CD4-positive, alpha-beta memory T cell (primary cell): Measurements from ENCODE around the gene CCDC127. TPM values are rescaled to one million over a fixed set of nuclear protein-coding genes. Genes with fewer than 3 reads are reported as not detected.
"Not testable (repeated sequence)": the region's sequence is repeated elsewhere in the genome, so short reads cannot be mapped to it uniquely, and the experiment has no call there.

ENCODE experiments used
- CTCF ChIA-PET: fragments of 350-600 bp; sonication (Branson Sonifier 250); formaldehyde crosslinking; loops from one replicate; lab custom pipeline; 2021; ENCODE audit warnings: inconsistent platforms; ENCODE audit not compliant: partially characterized antibody; lab: Charles Lee
- POLR2A ChIA-PET: fragments of 350-600 bp; sonication (Branson Sonifier 250); formaldehyde crosslinking; loops from one replicate; lab custom pipeline; 2021; ENCODE audit not compliant: partially characterized antibody; lab: Charles Lee
- DNase-seq, 5 donors: peaks; one replicate each; pipeline versions ENCODE4 v3.0.0 to v3.0.0-alpha.2; 2020 to 2022; ENCODE audit warnings: mixed read lengths in 1 of 5
- H3K27ac ChIP-seq: one replicate; pipeline ENCODE4 v1.7.0; 2013; ENCODE audit warnings: low read depth, low read length
- H3K27me3 ChIP-seq: 2 replicates; pipeline ENCODE4 v1.7.0; 2013; ENCODE audit warnings: mild to moderate bottlenecking, low read length, moderate library complexity; ENCODE audit not compliant: insufficient read depth
- H3K36me3 ChIP-seq: 2 replicates; pipeline ENCODE4 v1.7.0; 2013; ENCODE audit warnings: mild to moderate bottlenecking, low read length, moderate library complexity; ENCODE audit not compliant: insufficient read depth
- H3K4me1 ChIP-seq: 2 replicates; pipeline ENCODE4 v1.7.0; 2013; ENCODE audit warnings: mild to moderate bottlenecking, low read length, moderate library complexity; ENCODE audit not compliant: insufficient read depth
- H3K4me3 ChIP-seq, 2 donors: one replicate each; pipeline ENCODE4 v1.7.0; 2013; ENCODE audit warnings: low read length in 2 of 2, mild to moderate bottlenecking in 1 of 2
- H3K9me3 ChIP-seq, 2 donors: one replicate each; pipeline ENCODE4 v1.7.0; 2013; ENCODE audit warnings: low read length in 2 of 2, control low read depth in 1 of 2; ENCODE audit not compliant: control insufficient read depth in 1 of 2
- H3K27ac Mint-ChIP-seq, 7 donors: one replicate each; pipeline ENCODE4 v1.8.0; 2020 to 2021; ENCODE audit warnings: mixed read lengths in 7 of 7, mild to moderate bottlenecking in 6 of 7, inconsistent platforms in 3 of 7, moderate library complexity in 3 of 7
- H3K27me3 Mint-ChIP-seq, 2 donors: one replicate each; pipeline ENCODE4 v1.8.0; 2020 to 2021; ENCODE audit warnings: mixed read lengths in 2 of 2
- H3K36me3 Mint-ChIP-seq, 2 donors: one replicate each; pipeline ENCODE4 v1.8.0; 2020 to 2021; ENCODE audit warnings: mixed read lengths in 2 of 2, inconsistent platforms in 1 of 2, mild to moderate bottlenecking in 1 of 2
- H3K4me1 Mint-ChIP-seq, 4 donors: one replicate each; pipeline ENCODE4 v1.8.0; 2020 to 2021; ENCODE audit warnings: mixed read lengths in 4 of 4, mild to moderate bottlenecking in 1 of 4
- H3K4me3 Mint-ChIP-seq, 8 donors: one replicate each; pipeline ENCODE4 v1.8.0; 2020 to 2021; ENCODE audit warnings: mixed read lengths in 8 of 8, mild to moderate bottlenecking in 7 of 8, moderate library complexity in 6 of 8, inconsistent platforms in 3 of 8
- H3K9me3 Mint-ChIP-seq, 8 donors: one replicate each; pipeline ENCODE4 v1.8.0; 2020 to 2021; ENCODE audit warnings: mixed read lengths in 8 of 8, mild to moderate bottlenecking in 5 of 8, inconsistent platforms in 3 of 8, moderate library complexity in 1 of 8
- intact Hi-C: fragments of 100-400 bp; cut with micrococcal nuclease; formaldehyde crosslinking; loops from one replicate; pipeline ENCODE4 v1.15.1; 2023
- polyA plus RNA-seq, 2 donors: library from polyadenylated mRNA; unstranded; fragments of 300-500 nt; fragmentation: Illumina TruSeq; gene quantifications; one replicate each; pipeline ENCODE4 v1.2.3, GENCODE V29; 2021
- total RNA-seq, 2 experiments: library from RNA; stranded (reverse); gene quantifications; one replicate each; pipeline ENCODE4 v1.2.3, GENCODE V29; 2021

Gene CCDC127
- total and polyA plus RNA-seq, 4 experiments from 2014 or later: 2.9 to 7.7 (median 5.9) TPM

GRCh38 chr5:234450-234849, 16.5 kb upstream of the CCDC127 start:
- Mint-ChIP-seq H3K27me3 (no peaks in the 10 kb centered on the region), H3K9me3 (no peaks in the 10 kb centered on the region), H3K27ac (no peak overlapping the region), H3K4me3 (no peak overlapping the region), H3K36me3 (peaks cover 30 to 69% of the 10 kb centered on the region in 2 donors), H3K4me1 (no peaks in the 10 kb centered on the region)
- Histone ChIP-seq H3K36me3 (peaks cover 34% of the 10 kb centered on the region), H3K9me3 (no peaks in the 10 kb centered on the region), H3K4me1 (no peaks in the 10 kb centered on the region), H3K4me3 (no peak overlapping the region), H3K27ac (no peak overlapping the region), H3K27me3 (no peaks in the 10 kb centered on the region)
- ChIA-PET POLR2A (interaction anchor here (0.7 kb wide), 1 partner anchor 47 kb away, joined by 3 read pairs; no protein-coding TSS in a partner anchor), CTCF (no interaction called here)
- no peak for DNase-seq
- intact Hi-C loops: loop anchor here (10.0 kb wide), 1 partner anchor 1360 kb away; no protein-coding TSS in a partner anchor

- peaks cover 40 to 74% of the 10 kb centered on the region in 2 donors for H3K36me3 Mint-ChIP-seq
- H3K4me1 Mint-ChIP-seq, H3K9me3 ChIP-seq, H3K4me3 ChIP-seq, H3K4me1 ChIP-seq, CTCF ChIA-PET, DNase-seq, H3K27ac Mint-ChIP-seq, H3K27me3 ChIP-seq, H3K27me3 Mint-ChIP-seq, H3K9me3 Mint-ChIP-seq, H3K27ac ChIP-seq, H3K4me3 Mint-ChIP-seq: not testable (repeated sequence)
- H3K36me3 ChIP-seq: peaks cover 40% of the 10 kb centered on the region
- POLR2A ChIA-PET: interaction anchor here (0.8 to 1.2 kb wide), 2 partner anchors 9 to 38 kb away, joined by 3 read pairs; partner anchors contain the start of gene PDCD6
- intact Hi-C loops: loop anchor here (10.0 kb wide), 1 partner anchor 1361 kb away; no protein-coding TSS in a partner anchor
These were observed 15.5 kb upstream of the CCDC127 start for GRCh38 chr5:233426-233825.

- POLR2A ChIA-PET: interaction anchor here (1.1 kb wide), 1 partner anchor 13 kb away, joined by 3 read pairs; the partner anchor contains the start of genes CCDC127 and SDHA
- peak overlapping the region in 1 of 7 donors; percentile 46 for H3K27ac Mint-ChIP-seq
- no peaks in the 10 kb centered on the region for H3K9me3 Mint-ChIP-seq
- Histone ChIP-seq H3K9me3 (no peaks in the 10 kb centered on the region), H3K27ac (no peak overlapping the region), H3K27me3 (no peaks in the 10 kb centered on the region), H3K4me3 (no peak overlapping the region), H3K36me3 (peaks cover 43% of the 10 kb centered on the region), H3K4me1 (no peaks in the 10 kb centered on the region)
- intact Hi-C loops: loop anchor here (10.0 kb wide), 1 partner anchor 1363 kb away; no protein-coding TSS in a partner anchor
- H3K36me3 Mint-ChIP-seq: peaks cover 47 to 79% of the 10 kb centered on the region in 2 donors
- H3K4me1 Mint-ChIP-seq: peaks cover 0 to 2% (median 0%) of the 10 kb centered on the region in 4 donors
- DNase-seq: no peak
- CTCF ChIA-PET: no interaction called here
- H3K27me3 Mint-ChIP-seq: no peaks in the 10 kb centered on the region
- no peak overlapping the region for H3K4me3 Mint-ChIP-seq
These were observed 13.7 kb upstream of the CCDC127 start for GRCh38 chr5:231661-232060.

GRCh38 chr5:230711-231110, 12.8 kb upstream of the CCDC127 start:
- Mint-ChIP-seq H3K27me3 (no peaks in the 10 kb centered on the region), H3K4me3 (no peak overlapping the region), H3K9me3 (no peaks in the 10 kb centered on the region), H3K27ac (no peak overlapping the region), H3K4me1 (peaks cover 0 to 3% (median 2%) of the 10 kb centered on the region in 4 donors), H3K36me3 (peaks cover 47 to 77% of the 10 kb centered on the region in 2 donors)
- no peak for DNase-seq
- no peaks in the 10 kb centered on the region for H3K27me3 ChIP-seq
- no peaks in the 10 kb centered on the region for H3K9me3 ChIP-seq
- ChIA-PET POLR2A (no interaction called here), CTCF (no interaction called here)
- no peak overlapping the region for H3K4me3 ChIP-seq
- no peaks in the 10 kb centered on the region for H3K4me1 ChIP-seq
- intact Hi-C loops: loop anchor here (10.0 kb wide), 1 partner anchor 1364 kb away; no protein-coding TSS in a partner anchor
- H3K27ac ChIP-seq: no peak overlapping the region
- peaks cover 51% of the 10 kb centered on the region for H3K36me3 ChIP-seq

- CTCF ChIA-PET: no interaction called here
- Histone ChIP-seq H3K27me3 (no peaks in the 10 kb centered on the region), H3K36me3 (peaks cover 59% of the 10 kb centered on the region), H3K4me3 (no peak overlapping the region), H3K27ac (no peak overlapping the region), H3K4me1 (no peaks in the 10 kb centered on the region), H3K9me3 (no peaks in the 10 kb centered on the region)
- Mint-ChIP-seq H3K27ac (no peak overlapping the region), H3K4me1 (peaks cover 0 to 8% (median 5%) of the 10 kb centered on the region in 4 donors), H3K27me3 (no peaks in the 10 kb centered on the region), H3K9me3 (peaks cover 0 to 2% (median 0%) of the 10 kb centered on the region in 8 donors), H3K4me3 (no peak overlapping the region), H3K36me3 (peaks cover 48 to 80% of the 10 kb centered on the region in 2 donors)
- no peak for DNase-seq
- intact Hi-C loops: no loop called here
- POLR2A ChIA-PET: no interaction called here
These were observed 10.9 kb upstream of the CCDC127 start for GRCh38 chr5:228886-229285.

- H3K27me3 ChIP-seq, intact Hi-C loops, H3K4me3 Mint-ChIP-seq, H3K4me3 ChIP-seq, H3K27me3 Mint-ChIP-seq, H3K27ac ChIP-seq, H3K9me3 ChIP-seq, DNase-seq, H3K9me3 Mint-ChIP-seq, POLR2A ChIA-PET, CTCF ChIA-PET: not testable (repeated sequence)
- H3K36me3 Mint-ChIP-seq: peaks cover 51 to 72% of the 10 kb centered on the region in 2 donors
- peaks cover 9 to 22% (median 16%) of the 10 kb centered on the region in 4 donors for H3K4me1 Mint-ChIP-seq
- H3K27ac Mint-ChIP-seq: peak overlapping the region in 1 of 7 donors; percentile 66
- H3K36me3 ChIP-seq: peaks cover 57% of the 10 kb centered on the region
- peaks cover 11% of the 10 kb centered on the region for H3K4me1 ChIP-seq
These were observed 9.4 kb upstream of the CCDC127 start for GRCh38 chr5:227375-227774.

- peaks cover 31% of the 10 kb centered on the region for H3K4me1 ChIP-seq
- peaks cover 42 to 56% of the 10 kb centered on the region in 2 donors for H3K36me3 Mint-ChIP-seq
- no peak for DNase-seq
- ChIA-PET CTCF (no interaction called here), POLR2A (no interaction called here)
- peaks cover 0 to 2% (median 0%) of the 10 kb centered on the region in 8 donors for H3K9me3 Mint-ChIP-seq
- intact Hi-C loops: no loop called here
- H3K4me3 Mint-ChIP-seq: no peak overlapping the region
- H3K27me3 Mint-ChIP-seq: no peaks in the 10 kb centered on the region
- no peak overlapping the region for H3K27ac ChIP-seq
- peaks cover 49% of the 10 kb centered on the region for H3K36me3 ChIP-seq
- H3K9me3 ChIP-seq: no peaks in the 10 kb centered on the region
- H3K4me3 ChIP-seq: no peak overlapping the region
- H3K27ac Mint-ChIP-seq: peak overlapping the region in 6 of 7 donors; percentile 7 to 79 (median 60)
- H3K27me3 ChIP-seq: no peaks in the 10 kb centered on the region
- H3K4me1 Mint-ChIP-seq: peaks cover 20 to 39% (median 30%) of the 10 kb centered on the region in 4 donors
These were observed 7.4 kb upstream of the CCDC127 start for GRCh38 chr5:225334-225733.
